ENCODE results near the gene JPH2. TPM values are rescaled to one million over a fixed set of nuclear protein-coding genes. Genes with fewer than 3 reads are reported as not detected.
"Not testable (repeated sequence)": the region's sequence is repeated elsewhere in the genome, so short reads cannot be mapped to it uniquely, and the experiment has no call there.

Gene JPH2
- total RNA-seq: 100 to 1,000 TPM; 121 to 130 TPM
- long read RNA-seq, donor 1, full-length matches to known transcripts: 37 of 116 reads
- long read RNA-seq, donor 1, partial matches to known transcripts: 65 of 116 reads
- long read RNA-seq, donor 1, other reads (novel, unspliced or antisense): 14 of 116 reads
- long read RNA-seq, donor 2, transcript JPH2-201 (2 exons, 1,923 nt): major isoform, 63 of 200 reads
- long read RNA-seq, donor 2, partial matches to known transcripts: 46 of 200 reads
- long read RNA-seq, donor 2, other reads (novel, unspliced or antisense): 91 of 200 reads

GRCh38 chr20:44187054-44187771 lies at the start of gene JPH2:
Gene JPH2 (minus strand): TSS chr20:44187188. CDS start chr20:44186705, 483 bp downstream.
- DNase-seq (ENCODE audit: low spot score): peak; percentile 84
- intact Hi-C loops (cut with DNase I): loop anchor here (5.0 kb wide), 2 partner anchors 35 to 70 kb away; no protein-coding TSS in a partner anchor

GRCh38 chr20:44235702-44236101 lies 48.7 kb upstream of the JPH2 start:
- no peak for DNase-seq (ENCODE audit: low spot score)
- intact Hi-C loops (cut with DNase I): no loop called here

DNA sequence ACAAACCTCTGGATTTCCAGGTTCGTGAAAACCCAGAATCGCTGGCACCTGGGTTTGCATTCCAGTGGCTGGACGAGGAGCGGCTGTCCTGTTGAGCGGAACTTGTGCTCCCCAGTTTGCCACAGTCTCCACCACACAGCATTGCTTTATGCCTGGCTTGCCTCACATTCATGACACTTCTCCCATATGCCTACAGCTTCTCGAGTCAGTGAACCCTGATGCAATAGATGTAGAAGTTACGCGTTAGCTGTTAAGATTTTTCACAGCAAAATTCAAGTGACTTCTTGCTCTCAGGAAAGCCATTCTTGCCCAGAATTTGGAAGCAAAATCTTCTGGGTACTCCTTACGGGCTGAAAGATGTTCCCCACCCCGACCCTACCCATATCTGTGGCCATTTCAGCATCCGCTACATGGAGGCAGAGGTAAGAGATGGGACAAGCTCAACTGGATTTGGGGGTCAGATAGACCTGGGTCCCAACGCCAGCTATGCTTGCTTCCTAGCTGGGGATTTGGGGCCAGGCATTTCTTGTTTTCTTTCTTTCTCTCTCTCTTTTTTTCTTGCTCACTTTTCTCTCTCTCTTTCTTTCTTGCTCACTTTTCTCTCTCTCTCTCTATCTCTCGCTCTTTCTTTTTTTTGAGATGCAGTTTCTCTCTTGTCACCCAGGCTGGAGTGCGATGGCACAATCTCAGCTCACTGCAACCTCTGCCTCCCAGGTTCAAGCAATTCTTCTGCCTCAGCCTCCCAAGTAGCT lies 47.8 kb upstream of the JPH2 start:
- no peak for DNase-seq (ENCODE audit: low spot score)
- intact Hi-C loops (cut with DNase I): no loop called here

DNA sequence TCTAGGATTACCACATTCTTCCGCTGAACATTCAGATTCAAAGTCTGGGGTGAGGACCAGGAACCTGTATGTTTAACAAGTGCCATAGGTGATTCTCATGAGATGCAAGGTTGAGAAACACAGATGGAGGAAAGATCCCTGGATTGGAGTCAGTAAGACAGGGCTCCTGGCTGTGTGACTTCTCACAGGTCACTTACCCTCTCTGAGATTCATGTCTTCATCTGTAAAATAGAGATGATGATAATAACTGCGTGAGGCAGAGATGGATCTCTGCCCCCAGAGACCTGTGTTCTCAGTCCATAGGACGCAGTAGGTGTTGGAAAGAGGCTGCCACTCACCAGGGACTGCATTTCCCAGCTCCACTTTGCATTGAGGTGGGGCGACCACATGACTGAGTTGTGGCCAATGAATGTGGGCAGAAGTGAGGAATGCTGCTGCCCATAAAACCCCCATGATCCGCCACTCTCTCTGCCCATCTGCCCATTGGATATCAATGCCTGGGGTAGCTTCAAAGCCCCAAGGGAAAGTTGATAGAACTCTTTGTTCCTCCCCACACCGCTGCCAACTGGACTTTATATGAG lies 46.5 kb upstream of the JPH2 start:
- DNase-seq (ENCODE audit: low spot score): no peak
- intact Hi-C loops (cut with DNase I): no loop called here

- DNase-seq (ENCODE audit: low spot score); intact Hi-C loops (cut with DNase I): not testable (repeated sequence)
Observed at GRCh38 chr20:44232469-44232856, 45.5 kb upstream of the JPH2 start.

DNA sequence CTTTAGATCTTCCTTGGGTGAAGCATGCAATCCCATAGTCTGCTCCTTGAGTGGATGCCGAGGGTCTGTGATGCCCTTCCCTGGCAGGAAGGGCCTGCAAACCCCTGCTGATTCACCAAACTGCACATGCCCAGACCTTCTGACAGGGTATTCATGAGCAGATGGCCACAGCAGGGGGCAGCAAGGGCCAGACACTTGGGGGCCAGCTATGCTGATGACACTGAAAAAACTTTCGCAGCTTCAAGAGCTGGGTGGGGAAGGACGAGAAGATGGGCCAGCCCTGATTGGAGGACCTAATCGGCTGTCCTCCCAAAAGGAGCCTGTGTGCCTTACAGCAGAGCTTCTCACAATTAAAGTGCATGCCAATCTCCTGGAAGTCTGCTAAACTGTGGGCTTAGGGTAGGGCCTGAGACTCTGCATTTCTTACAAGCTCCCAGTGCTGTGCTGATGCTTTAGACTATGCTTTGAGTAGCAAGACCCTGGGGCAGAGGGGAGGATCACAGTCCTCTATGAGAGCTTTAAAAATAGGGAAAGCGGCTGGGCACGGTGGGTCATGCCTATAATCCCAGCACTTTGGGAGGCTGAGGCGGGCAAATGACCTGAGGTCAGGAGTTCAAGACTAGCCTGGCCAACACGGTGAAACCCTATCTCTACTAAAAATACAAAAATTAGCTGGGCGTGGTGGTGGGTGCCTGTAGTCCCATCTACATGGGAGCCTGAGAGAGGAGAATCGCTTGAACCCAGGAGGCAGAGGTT lies 44.9 kb upstream of the JPH2 start:
- DNase-seq (ENCODE audit: low spot score): no peak
- intact Hi-C loops (cut with DNase I): no loop called here

DNA sequence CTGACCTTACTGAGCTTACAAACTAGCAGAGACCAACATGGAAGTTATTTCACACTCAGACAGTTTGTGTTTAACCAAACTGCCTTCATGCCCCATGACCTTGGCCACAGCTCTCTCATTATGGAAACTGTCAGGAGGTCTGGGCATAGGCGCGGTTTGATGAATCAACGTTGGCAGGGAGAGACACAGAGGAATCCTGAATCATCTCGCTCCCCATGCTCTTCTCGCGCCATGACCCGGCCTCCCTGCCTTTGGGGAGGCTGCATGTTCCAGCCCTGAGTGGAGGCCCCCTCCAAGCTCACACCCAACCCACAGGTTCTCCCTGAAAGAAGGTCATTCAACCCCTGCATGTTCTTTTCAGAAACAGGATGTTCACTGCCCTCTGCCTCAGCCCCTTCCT lies 44.2 kb upstream of the JPH2 start:
- DNase-seq (ENCODE audit: low spot score): peak; percentile 25
- intact Hi-C loops (cut with DNase I): no loop called here

DNA sequence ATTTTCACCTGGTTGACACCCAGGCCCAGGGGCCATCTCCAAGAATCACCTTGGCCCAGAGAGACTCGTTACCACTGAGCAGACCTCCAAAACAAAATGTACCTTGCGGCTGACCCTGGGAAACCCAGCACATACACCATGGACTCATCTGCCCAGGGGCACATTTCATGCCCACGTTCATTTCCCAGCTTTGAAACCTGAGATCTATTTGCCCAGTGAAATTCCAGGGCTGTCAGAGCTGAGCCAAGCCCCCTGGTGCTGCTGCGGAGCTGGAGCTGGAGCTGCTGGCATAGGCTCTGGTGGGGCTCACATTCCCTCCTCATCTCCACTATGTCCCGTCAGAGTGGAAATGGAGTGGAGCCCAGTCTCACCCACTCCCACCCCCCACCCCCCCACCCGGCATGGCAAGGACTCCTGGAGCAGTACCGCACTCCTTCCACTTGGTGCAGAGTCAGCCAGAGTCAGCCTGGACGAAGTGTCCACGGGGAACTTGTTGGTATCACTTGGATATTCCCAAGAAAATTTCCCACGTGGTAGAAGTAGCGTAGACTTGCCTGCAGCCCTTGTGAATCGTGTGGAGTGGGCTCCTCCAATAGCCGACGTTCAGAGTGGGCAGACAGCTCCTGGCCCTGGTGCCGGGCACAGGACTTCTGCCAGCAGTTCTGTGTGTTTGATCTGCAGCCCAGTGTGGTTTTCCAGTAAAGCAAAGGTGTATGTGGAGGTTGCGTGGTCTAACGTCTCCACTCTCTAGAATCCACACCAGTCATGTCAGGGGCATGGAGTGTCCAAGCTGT lies 41.7 kb upstream of the JPH2 start:
- intact Hi-C loops (cut with DNase I): no loop called here
- no peak for DNase-seq (ENCODE audit: low spot score)

- no peak for DNase-seq (ENCODE audit: low spot score)
- intact Hi-C loops (cut with DNase I): no loop called here
Observed at GRCh38 chr20:44224637-44225036, 37.6 kb upstream of the JPH2 start.

- intact Hi-C loops (cut with DNase I): no loop called here
- no peak for DNase-seq (ENCODE audit: low spot score)
Observed at GRCh38 chr20:44223721-44224120, 36.7 kb upstream of the JPH2 start.

DNA sequence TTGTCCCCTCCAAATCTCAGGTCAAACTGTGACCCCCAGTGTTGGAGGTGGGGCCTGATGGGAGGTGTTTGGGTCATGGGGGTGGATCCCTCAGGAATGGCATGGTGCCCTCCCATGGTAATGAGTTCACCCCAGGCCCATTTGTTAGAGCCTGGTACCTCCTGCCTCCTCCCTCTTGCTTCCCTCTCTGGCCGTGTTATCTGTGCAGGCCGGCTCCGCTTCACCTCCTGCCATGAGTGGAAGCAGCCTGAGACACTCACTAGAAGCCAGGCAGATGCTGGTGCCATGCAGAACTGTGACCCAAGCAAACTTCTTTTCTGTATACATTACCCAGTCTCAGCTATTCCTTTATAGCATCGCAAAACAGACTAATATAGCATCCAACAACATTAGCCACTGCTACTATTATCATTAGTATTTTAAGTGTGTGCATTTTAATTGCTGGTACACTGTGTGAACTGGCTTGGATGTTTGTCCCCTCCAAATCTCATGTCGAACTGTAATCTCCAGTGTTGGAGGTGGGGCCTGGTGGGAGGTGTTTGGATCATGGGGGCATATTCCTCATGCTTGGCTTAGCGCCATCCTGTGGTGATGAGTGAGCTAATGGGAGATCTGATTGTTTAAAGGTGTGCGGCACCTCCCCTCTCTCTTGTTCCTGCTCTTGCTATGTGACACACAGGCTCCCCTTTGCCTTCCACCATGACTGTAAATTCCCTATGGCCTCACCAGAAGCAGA lies 35.8 kb upstream of the JPH2 start:
- no peak for DNase-seq (ENCODE audit: low spot score)
- intact Hi-C loops (cut with DNase I): no loop called here

DNA sequence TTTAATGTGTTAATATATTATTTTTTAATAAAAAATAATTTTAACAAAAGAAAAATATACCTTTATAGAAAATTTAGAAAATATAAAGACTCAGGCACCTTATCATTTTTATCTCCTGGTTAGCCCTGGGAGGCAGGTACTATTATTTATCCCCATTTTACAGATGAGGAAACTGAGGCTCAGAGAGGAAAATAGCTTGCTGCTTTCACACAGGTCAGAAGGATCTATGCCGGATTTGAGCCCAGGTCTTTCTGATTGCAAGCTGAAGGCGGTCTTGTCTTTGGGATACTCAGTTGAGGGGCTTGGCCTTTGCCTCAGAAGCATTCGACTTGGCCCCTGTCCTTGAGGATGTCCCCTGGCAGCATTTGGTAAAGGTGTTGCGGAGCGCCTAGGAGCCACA lies 35.0 kb upstream of the JPH2 start:
- no peak for DNase-seq (ENCODE audit: low spot score)
- intact Hi-C loops (cut with DNase I): no loop called here

DNA sequence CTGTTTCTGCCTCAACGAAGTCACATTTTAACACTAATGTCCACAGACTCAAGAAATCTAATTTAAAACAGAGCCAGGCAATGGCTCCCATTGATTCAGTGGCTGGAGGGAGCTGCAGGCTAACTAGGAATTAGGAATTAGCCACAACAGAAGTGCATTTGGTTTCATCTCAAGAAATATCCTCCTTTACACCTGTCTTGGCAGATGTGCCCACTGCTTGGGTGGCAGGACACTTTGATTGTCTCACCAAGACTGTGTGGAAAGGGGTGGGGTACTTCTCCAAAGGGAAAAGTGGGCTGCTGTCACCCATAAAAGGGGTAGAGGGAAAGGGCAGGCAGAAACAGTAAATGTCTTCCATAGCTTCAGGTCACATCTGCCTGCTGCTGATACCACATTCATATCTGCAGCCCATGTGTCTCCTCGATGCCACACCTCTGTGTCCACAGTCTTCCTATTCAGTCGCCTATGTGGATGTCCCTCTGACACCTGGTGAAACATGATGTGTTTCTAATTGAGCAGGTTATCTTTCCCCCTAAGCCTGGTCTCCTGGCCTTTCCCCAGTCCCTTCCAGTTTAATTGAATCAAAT lies 34.5 kb upstream of the JPH2 start:
- DNase-seq (ENCODE audit: low spot score): no peak
- intact Hi-C loops (cut with DNase I): no loop called here

DNA sequence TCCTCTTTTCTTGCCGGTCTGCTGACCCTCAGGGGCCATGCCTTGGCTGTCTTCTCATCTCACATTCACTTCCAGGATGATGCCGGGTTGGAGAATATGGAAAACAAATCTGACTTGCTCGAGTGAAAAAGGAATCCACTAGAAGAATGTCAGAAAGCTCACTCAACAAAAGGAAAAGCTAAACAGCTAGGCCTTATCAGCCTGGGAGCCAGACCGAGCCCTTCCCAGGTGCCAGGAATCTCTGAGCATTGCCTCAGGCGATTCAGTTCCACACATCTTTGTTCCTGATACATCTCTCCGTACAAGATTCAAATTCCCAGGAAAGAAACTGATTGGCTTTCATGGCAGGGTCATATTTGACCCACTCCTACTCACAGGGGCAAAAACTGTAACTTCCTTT lies 32.8 kb upstream of the JPH2 start:
- intact Hi-C loops (cut with DNase I): loop anchor here in 1 of 2 donors (10.0 kb wide), 1 partner anchor 95 kb away; the partner anchor contains the start of gene FITM2
- no peak for DNase-seq (ENCODE audit: low spot score)

DNA sequence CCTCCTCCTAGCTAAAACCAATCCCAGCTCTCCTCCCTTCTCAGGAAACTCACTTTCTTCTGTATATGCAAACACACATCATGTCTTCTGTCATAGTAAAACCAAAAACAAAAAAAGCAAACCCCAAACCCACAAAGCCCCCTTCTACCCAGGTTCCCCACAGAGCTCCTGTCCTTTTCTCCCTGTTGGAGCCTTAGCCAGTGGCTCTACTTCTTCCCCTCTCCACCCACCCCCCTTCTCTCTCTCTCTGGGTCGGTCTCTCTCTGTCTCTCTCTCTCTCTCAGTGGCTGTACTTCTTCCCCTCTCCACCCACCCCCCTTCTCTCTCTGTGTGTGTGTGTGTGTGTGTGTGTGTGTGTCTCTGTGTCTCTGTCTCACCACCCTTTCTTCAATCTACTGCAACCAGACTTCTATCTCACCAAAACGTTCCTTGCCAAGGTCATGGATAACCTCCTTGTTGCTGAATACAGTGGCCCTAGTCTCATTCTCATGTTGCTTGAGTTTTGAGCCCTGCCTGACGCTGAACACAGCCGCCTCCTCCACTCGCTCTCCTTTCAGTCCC lies 32.3 kb upstream of the JPH2 start:
- DNase-seq (ENCODE audit: low spot score): no peak
- intact Hi-C loops (cut with DNase I): loop anchor here in 1 of 2 donors (10.0 kb wide), 1 partner anchor 96 kb away; the partner anchor contains the start of gene FITM2

DNA sequence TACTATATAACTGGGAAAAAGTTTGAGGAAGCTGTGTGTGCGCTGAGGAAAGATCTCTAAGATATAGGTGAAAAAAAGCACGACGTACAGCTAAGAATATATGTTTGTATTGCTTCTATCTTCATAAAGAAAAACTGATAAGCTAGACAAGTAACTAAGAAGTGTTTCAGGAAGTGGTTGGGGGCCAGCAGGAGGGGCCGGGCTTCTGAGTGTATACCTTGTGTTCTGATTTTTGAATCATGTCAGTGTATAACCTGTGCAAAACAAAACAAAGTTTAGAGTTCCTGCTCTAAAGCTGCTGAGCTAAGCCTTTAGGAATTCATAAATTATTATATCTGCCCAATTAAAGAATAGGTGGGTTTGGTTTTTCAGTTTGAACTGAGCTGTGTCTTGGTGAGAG lies 31.5 kb upstream of the JPH2 start:
- no peak for DNase-seq (ENCODE audit: low spot score)
- intact Hi-C loops (cut with DNase I): loop anchor here in 1 of 2 donors (10.0 kb wide), 1 partner anchor 96 kb away; the partner anchor contains the start of gene FITM2

Measured in posterior vena cava (tissue), 2 donors.